ENCODE measurements around the gene CLDN16.

Gene CLDN16

DNA sequence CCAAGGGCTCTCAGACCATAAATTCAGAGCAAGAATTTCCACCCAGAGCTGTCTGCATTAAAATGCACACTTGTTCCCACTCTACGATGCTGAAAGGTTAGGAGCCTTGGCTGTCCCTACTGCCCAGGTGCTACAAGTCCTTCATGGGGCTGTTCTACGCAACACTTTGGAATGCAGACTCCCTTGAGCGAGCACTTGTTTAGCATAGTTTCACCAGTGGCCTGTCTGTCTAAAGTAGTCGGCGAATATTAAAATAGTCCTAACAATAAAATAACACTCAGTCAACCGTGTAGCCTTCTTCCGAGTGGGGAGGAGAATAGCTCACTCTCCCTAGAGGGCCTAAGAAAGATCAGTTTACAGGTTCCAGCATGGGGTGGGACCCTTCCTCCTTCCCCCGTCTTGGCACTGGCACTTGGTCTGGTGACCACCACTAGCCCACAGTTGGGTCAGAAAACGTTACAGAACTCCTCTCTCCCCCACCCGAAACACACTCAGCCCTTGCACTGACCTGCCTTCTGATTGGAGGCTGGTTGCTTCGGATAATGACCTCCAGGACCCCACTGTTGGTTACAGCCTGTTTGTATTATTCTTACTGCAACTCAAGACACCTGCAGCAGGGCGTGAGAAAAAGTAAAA, at the start of gene CLDN16:
CLDN16 (plus strand) TSS at position 586 of the 636 bp plus-strand sequence. CDS start 167 bp downstream, outside the sequence.
- no peak for DNase-seq

DNA sequence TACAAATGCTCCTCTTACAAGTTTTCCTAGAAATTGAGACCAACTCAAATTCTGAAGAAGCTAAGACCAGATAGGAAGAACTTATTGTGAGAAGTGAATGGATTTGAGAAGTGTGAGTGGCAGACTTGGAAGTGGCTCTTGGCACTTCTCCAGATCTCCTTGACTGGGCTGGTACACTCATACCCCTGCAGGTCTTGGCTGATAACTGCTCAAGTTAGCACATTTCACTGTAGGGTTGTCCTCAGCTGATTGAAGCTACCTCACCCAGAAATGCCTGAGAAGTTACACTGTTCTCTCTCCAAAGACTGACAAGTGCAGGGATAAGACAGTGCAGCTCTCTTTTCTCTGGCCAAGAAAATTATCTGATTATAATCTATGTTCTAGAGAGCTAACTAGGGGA, 49.2 kb upstream of the CLDN16 start:
- no peak for DNase-seq

DNA sequence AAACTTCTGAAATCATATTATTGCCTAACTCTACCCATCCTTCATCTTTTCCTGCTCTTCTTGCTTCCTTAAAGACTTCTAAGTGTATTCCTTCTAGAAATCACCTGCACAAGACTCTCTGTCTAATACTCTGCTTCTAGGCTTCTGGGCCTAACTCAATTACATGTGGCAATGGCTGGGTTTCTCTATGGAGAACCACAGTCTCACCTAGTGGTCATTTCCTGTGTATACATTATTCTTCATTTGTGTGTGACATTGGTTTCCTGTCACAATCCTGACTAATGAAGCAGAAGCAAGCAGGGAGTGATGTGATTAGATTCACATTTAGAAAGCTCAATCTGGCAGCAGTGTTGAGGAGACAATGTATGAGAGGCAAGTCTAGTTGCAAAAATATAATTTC, 48.8 kb upstream of the CLDN16 start:
- DNase-seq, result no peak

- DNase-seq, result no peak
Measured at GRCh38 chr3:190340071-190340470, 47.9 kb upstream of the CLDN16 start.

DNA sequence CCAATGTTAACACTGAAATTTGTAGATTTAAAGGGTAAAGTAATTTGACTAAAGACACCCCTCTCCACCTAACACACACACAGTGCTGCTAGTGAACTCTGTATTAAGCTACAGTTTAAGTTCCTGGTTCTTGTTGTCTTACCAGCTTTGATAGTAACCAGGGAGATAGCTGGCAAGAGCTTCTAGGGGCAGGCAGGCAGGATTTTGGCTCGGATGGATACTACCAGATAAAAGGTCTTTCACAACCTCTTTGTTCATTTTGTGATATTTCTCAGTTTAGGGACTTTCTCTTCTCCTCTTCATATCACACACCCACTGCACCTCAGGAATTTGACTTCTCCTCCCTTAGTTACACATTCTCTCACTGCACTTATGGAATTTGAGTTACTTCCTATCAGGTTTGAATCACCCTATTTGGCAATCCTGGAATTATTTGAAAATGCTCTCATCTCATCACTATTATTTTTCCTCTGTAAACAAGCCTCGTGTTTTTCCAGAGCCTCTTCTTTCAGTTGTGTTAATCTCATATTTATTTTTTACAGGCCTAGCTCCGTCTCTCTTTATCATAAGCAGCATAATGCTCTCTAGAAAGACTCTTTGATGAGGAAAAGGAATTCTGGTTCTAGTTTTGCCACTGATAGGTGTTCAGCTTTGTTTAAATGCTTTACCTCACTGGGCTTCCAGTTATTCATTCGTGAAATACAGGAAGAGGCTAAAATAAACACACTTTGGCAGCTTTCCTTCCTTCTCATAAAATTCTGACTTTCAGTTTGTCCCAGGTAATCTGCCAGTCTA, 42.7 kb upstream of the CLDN16 start:
- no peak for DNase-seq

- DNase-seq, result no peak
Measured at GRCh38 chr3:190345878-190346277, 42.1 kb upstream of the CLDN16 start.

DNA sequence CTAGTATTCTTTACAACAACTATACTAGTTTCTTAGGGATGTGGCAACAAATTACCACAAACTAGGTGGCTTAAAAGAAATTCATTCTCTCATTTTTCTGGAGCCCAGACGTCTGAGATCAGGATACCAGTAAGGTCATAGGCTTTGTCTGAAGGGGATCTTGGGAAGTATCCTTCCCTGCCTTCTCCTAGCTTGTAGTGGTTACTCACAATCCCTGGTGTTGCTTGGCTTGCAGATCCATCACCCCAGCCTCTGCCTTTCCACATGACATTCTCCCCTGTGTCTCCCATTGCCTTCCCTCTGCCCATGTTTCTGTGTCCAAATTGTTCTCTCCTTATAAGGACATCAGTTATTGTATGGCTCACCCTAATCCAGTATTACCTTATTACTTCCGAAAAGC, 41.4 kb upstream of the CLDN16 start:
- no peak for DNase-seq

- no peak for DNase-seq
Measured at GRCh38 chr3:190352861-190353457, 35.0 kb upstream of the CLDN16 start.

GRCh38 chr3:190356246-190356645, 31.7 kb upstream of the CLDN16 start:
- no peak for DNase-seq

DNA sequence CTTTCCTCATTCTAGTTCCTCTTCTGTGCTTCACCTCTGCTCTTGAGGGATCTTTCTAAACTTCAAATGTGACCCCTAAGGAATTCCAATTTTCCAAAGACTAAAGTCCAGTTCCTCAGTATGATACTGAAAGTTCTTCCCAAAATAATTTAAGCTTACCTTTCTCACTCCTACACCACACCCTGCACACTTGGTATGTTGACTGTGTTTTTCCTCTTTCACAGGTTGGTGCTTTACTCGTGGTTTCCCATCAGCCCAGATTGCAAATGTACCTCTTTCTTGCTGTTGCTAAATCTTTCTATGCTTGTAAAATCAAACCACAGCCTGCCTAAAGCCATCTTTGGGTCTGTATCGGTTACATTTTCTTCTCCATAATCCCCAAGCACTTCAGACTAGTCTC, 30.5 kb upstream of the CLDN16 start:
- DNase-seq, result no peak

GRCh38 chr3:190359813-190360212, 28.1 kb upstream of the CLDN16 start:
- no peak for DNase-seq

- no peak for DNase-seq
Measured at GRCh38 chr3:190360228-190360627, 27.7 kb upstream of the CLDN16 start.

GRCh38 chr3:190361791-190362190, 26.2 kb upstream of the CLDN16 start:
- no peak for DNase-seq

- no peak for DNase-seq
Measured at GRCh38 chr3:190362258-190362657, 25.7 kb upstream of the CLDN16 start.

DNA sequence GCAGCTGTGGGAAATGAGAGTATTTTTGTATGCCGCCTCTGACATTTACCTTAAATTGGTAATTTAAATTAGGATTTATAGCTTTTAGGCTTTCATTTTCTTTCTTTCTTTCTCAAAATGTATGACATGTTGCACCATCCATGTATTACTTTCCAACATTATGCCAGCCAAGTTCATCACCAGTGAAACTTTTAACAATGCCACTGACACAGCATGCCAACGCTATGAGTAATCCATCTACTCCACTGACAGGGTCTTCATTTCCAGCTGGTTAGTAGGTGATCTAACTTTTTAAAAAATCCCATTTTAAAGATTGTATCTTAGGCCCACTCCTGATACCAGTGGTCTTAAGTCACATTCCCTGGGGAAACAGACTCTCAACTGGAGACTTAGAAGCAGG, 21.8 kb upstream of the CLDN16 start:
- DNase-seq, result no peak

- no peak for DNase-seq
Measured at GRCh38 chr3:190368881-190369280, 19.1 kb upstream of the CLDN16 start.

GRCh38 chr3:190369668-190370295, 18.2 kb upstream of the CLDN16 start:
- DNase-seq, result no peak

GRCh38 chr3:190370369-190370768, 17.6 kb upstream of the CLDN16 start:
- no peak for DNase-seq

GRCh38 chr3:190371152-190371551, 16.8 kb upstream of the CLDN16 start:
- no peak for DNase-seq

GRCh38 chr3:190375246-190375645, 12.7 kb upstream of the CLDN16 start:
- no peak for DNase-seq

- DNase-seq, result no peak
Measured at GRCh38 chr3:190375671-190376070, 12.3 kb upstream of the CLDN16 start.

- DNase-seq, result no peak
Measured at GRCh38 chr3:190378240-190378891, 9.6 kb upstream of the CLDN16 start.

DNA sequence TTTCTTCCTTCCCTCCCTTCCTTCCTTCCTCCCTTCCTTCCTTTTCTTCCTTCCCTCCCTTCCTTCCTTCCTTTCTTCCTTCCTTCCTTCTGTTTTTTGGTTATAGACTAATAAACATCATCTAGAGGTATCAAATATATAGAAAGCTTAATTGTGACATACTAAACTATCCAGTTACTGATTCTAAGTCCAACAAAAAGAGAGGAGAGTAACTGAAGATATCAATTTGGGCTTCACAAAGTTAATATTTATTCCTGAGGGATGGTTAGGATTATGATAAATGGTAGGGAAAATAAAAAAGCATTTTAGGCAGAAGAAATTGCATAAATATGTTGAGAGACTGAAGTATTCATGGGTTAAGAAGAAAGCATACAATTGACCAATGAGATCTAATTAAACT, 7.8 kb upstream of the CLDN16 start:
- DNase-seq, result no peak

All from NCI-H187 (cell line).